ENCODE data around the gene TPP1.

TPP1 gene

GRCh38 chr11:6637871-6638270, 18.6 kb upstream of the TPP1 start:
- no peak for DNase-seq (ENCODE audit: low spot score)

GRCh38 chr11:6636480-6636879, 17.3 kb upstream of the TPP1 start:
- Histone ChIP-seq H3K4me1 (ENCODE audit: insufficient read depth, poor library complexity, severe bottlenecking) (no peaks in the 10 kb centered on the region), H3K4me3 (ENCODE audit: severe bottlenecking) (no peak overlapping the region), H3K36me3 (ENCODE audit: low read depth) (no peaks in the 10 kb centered on the region), H3K27me3 (ENCODE audit: insufficient read depth, poor library complexity, severe bottlenecking) (no peaks in the 10 kb centered on the region), H3K9me3 (ENCODE audit: severe bottlenecking) (no peaks in the 10 kb centered on the region), H3K27ac (ENCODE audit: poor library complexity, severe bottlenecking) (no peak overlapping the region)
- TF ChIP-seq CTCF (IDR thresholded peaks at IDR 0.05; ENCODE audit: poor library complexity, severe bottlenecking): no peak
- ATAC-seq (ENCODE audit: low read depth): no peak
- DNase-seq (ENCODE audit: low spot score): no peak

More at GRCh38 chr11:6637871-6638270, 18.6 kb upstream of the TPP1 start:
- no peaks in the 10 kb centered on the region for H3K9me3 ChIP-seq (ENCODE audit: severe bottlenecking)
- no peaks in the 10 kb centered on the region for H3K4me1 ChIP-seq (ENCODE audit: insufficient read depth, poor library complexity, severe bottlenecking)
- TF ChIP-seq CTCF (IDR thresholded peaks at IDR 0.05; ENCODE audit: poor library complexity, severe bottlenecking): no peak
- ATAC-seq (ENCODE audit: low read depth): no peak
- no peak overlapping the region for H3K27ac ChIP-seq (ENCODE audit: poor library complexity, severe bottlenecking)
- no peaks in the 10 kb centered on the region for H3K36me3 ChIP-seq (ENCODE audit: low read depth)
- H3K27me3 ChIP-seq (ENCODE audit: insufficient read depth, poor library complexity, severe bottlenecking): no peaks in the 10 kb centered on the region
- no peak overlapping the region for H3K4me3 ChIP-seq (ENCODE audit: severe bottlenecking)

- Histone ChIP-seq H3K36me3 (ENCODE audit: low read depth) (no peaks in the 10 kb centered on the region), H3K4me1 (ENCODE audit: insufficient read depth, poor library complexity, severe bottlenecking) (no peaks in the 10 kb centered on the region), H3K4me3 (ENCODE audit: severe bottlenecking) (no peak overlapping the region), H3K27ac (ENCODE audit: poor library complexity, severe bottlenecking) (no peak overlapping the region), H3K27me3 (ENCODE audit: insufficient read depth, poor library complexity, severe bottlenecking) (no peaks in the 10 kb centered on the region), H3K9me3 (ENCODE audit: severe bottlenecking) (no peaks in the 10 kb centered on the region)
- TF ChIP-seq CTCF (IDR thresholded peaks at IDR 0.05; ENCODE audit: poor library complexity, severe bottlenecking): no peak
- no peak for ATAC-seq (ENCODE audit: low read depth)
- DNase-seq (ENCODE audit: low spot score): no peak
Observed at GRCh38 chr11:6635082-6635932, 16.1 kb upstream of the TPP1 start.

- DNase-seq (ENCODE audit: low spot score) (no peak), ATAC-seq (ENCODE audit: low read depth) (no peak)
- Histone ChIP-seq H3K4me1 (ENCODE audit: insufficient read depth, poor library complexity, severe bottlenecking) (no peaks in the 10 kb centered on the region), H3K36me3 (ENCODE audit: low read depth) (no peaks in the 10 kb centered on the region), H3K9me3 (ENCODE audit: severe bottlenecking) (no peaks in the 10 kb centered on the region), H3K27me3 (ENCODE audit: insufficient read depth, poor library complexity, severe bottlenecking) (no peaks in the 10 kb centered on the region), H3K4me3 (ENCODE audit: severe bottlenecking) (no peak overlapping the region), H3K27ac (ENCODE audit: poor library complexity, severe bottlenecking) (no peak overlapping the region)
- no peak for TF ChIP-seq CTCF (IDR thresholded peaks at IDR 0.05; ENCODE audit: poor library complexity, severe bottlenecking)
Observed at GRCh38 chr11:6634534-6634933, 15.3 kb upstream of the TPP1 start.

Measured in RWPE2 (cell line).